Measurements from ENCODE around the gene PCNX2. TPM values are rescaled to one million over a fixed set of nuclear protein-coding genes. Genes with fewer than 3 reads are reported as not detected.

Gene PCNX2
- total and polyA plus RNA-seq, 2 donors (not counting 3 experiments of a cell fraction or from before 2014, with no cell fraction given), result 6.6 to 11.0 TPM

GRCh38 chr1:233313434-233314155, 18.1 kb upstream of the PCNX2 start:
- dilution Hi-C loops (cut with MboI; ENCODE audit: extremely low pct_ligation_motif_present, low sequenced_read_pairs), result no loop called here
- CTCF ChIA-PET, result no interaction called here

More at GRCh38 chr1:233313434-233314155, 18.1 kb upstream of the PCNX2 start:
- H3K27ac ChIP-seq (ENCODE audit: insufficient read depth, low read depth, low read length), result no peak overlapping the region
- no peaks in the 10 kb centered on the region for H3K9me3 ChIP-seq (replicated peaks; ENCODE audit: control insufficient read depth, insufficient read depth, low read length)
- no peak overlapping the region for H2AFZ ChIP-seq (ENCODE audit: low read depth, low read length)
- BruUV-seq (replicated peaks), result no TSS peak
- no peaks in the 10 kb centered on the region for H3K4me1 ChIP-seq (ENCODE audit: control insufficient read depth, extremely low read depth, insufficient read depth, low read length)
- H3K36me3 ChIP-seq (ENCODE audit: control insufficient read depth in 2 of 2, extremely low read depth in 1 of 2, insufficient read depth in 2 of 2, low read length in 2 of 2), result no peaks in the 10 kb centered on the region
- H3K79me2 ChIP-seq (ENCODE audit: control insufficient read depth, insufficient read depth, low read length), result no peaks in the 10 kb centered on the region
- no peaks in the 10 kb centered on the region for H4K20me1 ChIP-seq (replicated peaks; ENCODE audit: control insufficient read depth, extremely low read depth, insufficient read depth, low read length)
- H3K4me3 ChIP-seq (replicated peaks in 1 of 3; ENCODE audit: insufficient read depth in 1 of 3, low read depth in 1 of 3, low read length in 3 of 3), result no peak overlapping the region
- intact Hi-C loops (cut with micrococcal nuclease), result no loop called here
- H3K9ac ChIP-seq (replicated peaks; ENCODE audit: extremely low read depth, insufficient read depth, low read length), result no peak overlapping the region
- FAIRE-seq (no peak), DNase-seq (ENCODE audit: low read depth, low spot score) (no peak)
- POLR2A ChIA-PET, result no interaction called here
- peaks cover 0 to 6% of the 10 kb centered on the region in 2 experiments for H3K27me3 ChIP-seq (ENCODE audit: control insufficient read depth in 2 of 2, insufficient read depth in 2 of 2, low read length in 2 of 2)
- H3K4me2 ChIP-seq (ENCODE audit: insufficient read depth, low read length), result no peak overlapping the region
- no peak for TF ChIP-seq POLR2A (IDR thresholded peaks at IDR 0.05; ENCODE audit: low read depth, low read length)
- TF ChIP-seq CTCF (IDR thresholded peaks at IDR 0.05; ENCODE audit: extremely low read depth in 1 of 2, insufficient read depth in 1 of 2, low read depth in 1 of 2, low read length in 2 of 2), result no peak
- TF ChIP-seq JUN (IDR thresholded peaks at IDR 0.05; ENCODE audit: borderline replicate concordance, insufficient read depth, insufficient read length, low read depth), result no peak
- no peak for TF ChIP-seq POLR2AphosphoS5 (IDR thresholded peaks at IDR 0.05; ENCODE audit: insufficient read depth, low read depth, low read length)
- TF ChIP-seq MAX (IDR thresholded peaks at IDR 0.05; ENCODE audit: insufficient read depth, insufficient read length), result no peak
- TF ChIP-seq EZH2 (IDR thresholded peaks at IDR 0.05; ENCODE audit: borderline replicate concordance, low read depth, low read length, severe bottlenecking), result no peak
- TF ChIP-seq FOS (IDR thresholded peaks at IDR 0.05; ENCODE audit: borderline replicate concordance, insufficient read depth, low read length), result no peak
- no peak for TF ChIP-seq GATA2 (IDR thresholded peaks at IDR 0.05; ENCODE audit: insufficient read depth, insufficient read length, low read depth, low read length)
- TF ChIP-seq MYC (IDR thresholded peaks at IDR 0.05; ENCODE audit: low read depth, low read length), result no peak
- no peaks in the 10 kb centered on the region for H3K9me1 ChIP-seq (replicated peaks; ENCODE audit: control insufficient read depth, extremely low read depth, insufficient read depth, low read length)
